Stomach (tissue), 9 donors: ENCODE data around the gene C2CD4C. TPM values are rescaled to one million over a fixed set of nuclear protein-coding genes. Genes with fewer than 3 reads are reported as not detected.

Experiments
- DNase-seq, 2 donors: peaks; one replicate each; pipeline versions ENCODE4 v3.0.0 to v3.0.0-alpha.2; 2013 to 2019
- H3K27ac ChIP-seq, 5 donors: fragments of 200-600 bp in 4 of 5; sonication (generic) in 4 of 5; one replicate each; pipeline ENCODE4 v1.5.1; 2013 to 2019; ENCODE audit warnings: mild to moderate bottlenecking in 1 of 5, moderate library complexity in 1 of 5
- H3K27me3 ChIP-seq, 3 donors: fragments of 200-600 bp; sonication (generic); one replicate each; pipeline ENCODE4 v1.5.1; 2017 to 2019; ENCODE audit warnings: mixed run types in 1 of 3
- H3K36me3 ChIP-seq, 4 donors: fragments of 200-600 bp; sonication (generic); 1 replicate in 3 of 4; 2 replicates in 1 of 4; pipeline ENCODE4 v1.5.1; 2016 to 2019
- H3K4me1 ChIP-seq, 4 donors: fragments of 200-600 bp; sonication (generic); one replicate each; pipeline ENCODE4 v1.5.1; 2016 to 2019
- H3K4me3 ChIP-seq, 4 donors: fragments of 200-600 bp; sonication (generic) in 3 of 4; one replicate each; pipeline ENCODE4 v1.5.1; 2016 to 2019; ENCODE audit warnings: mild to moderate bottlenecking in 1 of 4
- H3K9me3 ChIP-seq, 4 donors: fragments of 200-600 bp; sonication (generic); one replicate each; pipeline ENCODE4 v1.5.1; 2016 to 2019
- EP300 ChIP-seq: sonication (generic); formaldehyde crosslinking; IDR thresholded peaks from one replicate; pipeline ENCODE4 v1.6.1; 2017; ENCODE audit warnings: antibody characterized with exemption
- POLR2A ChIP-seq, 4 donors: fragments of 450-650 bp; IDR thresholded peaks; one replicate each; pipeline ENCODE4 v1.6.1; 2016; ENCODE audit warnings: antibody characterized with exemption in 4 of 4, control low read depth in 2 of 4, mild to moderate bottlenecking in 1 of 4, moderate library complexity in 1 of 4
- POLR2AphosphoS5 ChIP-seq, 3 donors: sonication (generic); formaldehyde crosslinking; IDR thresholded peaks; one replicate each; pipeline ENCODE4 v1.6.1; 2016; ENCODE audit warnings: antibody characterized with exemption in 3 of 3
- WGBS, 5 donors: extraction: QIAGEN DNeasy Blood & Tissue Kit in 3 of 5; methylation state at CpG; one replicate each; pipeline versions ENCODE4 v1.1.5 to v1.1.7; 2013 to 2018; 5-methylcytosine and 5-hydroxymethylcytosine counted together
- intact Hi-C: fragments of 100-400 bp; cut with DNase I; formaldehyde crosslinking; loops from one replicate; pipeline ENCODE4 v1.15.1; 2023; ENCODE audit warnings: low total_unique reads
- polyA plus RNA-seq, 3 donors: library from polyadenylated mRNA; stranded (reverse); fragments of 200-250 nt; gene quantifications; one replicate each; pipeline ENCODE4 v1.2.3, GENCODE V29; 2013
- total RNA-seq, 5 donors: library from RNA; depleted of rRNA; stranded (reverse); fragments of >200 nt; gene quantifications; one replicate each; pipeline versions ENCODE4 v1.1.0 to v1.2.3, GENCODE V29; 2014 to 2016
- TF ChIP-seq, protein P1 (sequence below), 7 experiments: fragments of 450-650 bp in 4 of 7; fragments of 200-600 bp in 3 of 7; sonication (generic) in 3 of 7; IDR thresholded peaks; one replicate each; pipeline ENCODE4 v1.5.1; 2016 to 2019; ENCODE audit warnings: antibody characterized with exemption in 7 of 7, control low read depth in 2 of 7, mild to moderate bottlenecking in 1 of 7
- donor health status: healthy with polysubstance abuse.
- donor health status: Bipolar disorder and iron deficiency.
- donor health status: healthy.

The C2CD4C gene
- total and polyA plus RNA-seq, 8 donors = 0.31 to 9.3 (median 0.61) TPM; not detected in 3

DNA sequence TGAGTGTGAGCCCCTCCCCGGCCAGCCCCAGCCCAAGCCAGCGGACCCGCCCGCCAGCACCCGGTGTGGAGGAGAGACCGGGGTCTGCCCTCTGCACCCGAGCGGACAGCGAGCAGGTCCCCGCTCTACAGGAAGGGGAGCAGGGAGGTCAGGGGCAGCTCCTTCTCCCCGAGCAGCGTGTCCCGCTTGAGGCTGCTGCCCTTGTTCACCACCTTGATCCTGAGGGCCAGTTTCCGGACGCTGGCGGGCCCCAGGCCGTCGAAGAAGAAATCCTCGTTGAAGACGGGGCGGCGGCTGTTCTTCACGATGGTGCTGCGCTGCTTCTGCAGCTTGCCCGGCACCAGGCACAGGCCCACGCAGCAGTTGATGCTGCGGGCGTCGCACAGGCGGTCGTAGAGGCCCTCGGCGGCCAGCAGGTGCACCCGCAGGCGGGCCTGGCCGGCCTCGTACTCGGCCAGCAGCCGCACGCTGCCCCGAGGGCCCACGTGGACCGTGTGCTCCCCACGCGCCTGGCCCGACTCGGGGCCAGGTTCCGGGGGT, 1.9 kb downstream of the C2CD4C start:
- WGBS, 5 donors = 85 to 89% (median 87%) methylated on average over 21 to 48 of the region's 48 CpGs
- intact Hi-C loops = no loop called here
- DNase-seq = no peak

DNA sequence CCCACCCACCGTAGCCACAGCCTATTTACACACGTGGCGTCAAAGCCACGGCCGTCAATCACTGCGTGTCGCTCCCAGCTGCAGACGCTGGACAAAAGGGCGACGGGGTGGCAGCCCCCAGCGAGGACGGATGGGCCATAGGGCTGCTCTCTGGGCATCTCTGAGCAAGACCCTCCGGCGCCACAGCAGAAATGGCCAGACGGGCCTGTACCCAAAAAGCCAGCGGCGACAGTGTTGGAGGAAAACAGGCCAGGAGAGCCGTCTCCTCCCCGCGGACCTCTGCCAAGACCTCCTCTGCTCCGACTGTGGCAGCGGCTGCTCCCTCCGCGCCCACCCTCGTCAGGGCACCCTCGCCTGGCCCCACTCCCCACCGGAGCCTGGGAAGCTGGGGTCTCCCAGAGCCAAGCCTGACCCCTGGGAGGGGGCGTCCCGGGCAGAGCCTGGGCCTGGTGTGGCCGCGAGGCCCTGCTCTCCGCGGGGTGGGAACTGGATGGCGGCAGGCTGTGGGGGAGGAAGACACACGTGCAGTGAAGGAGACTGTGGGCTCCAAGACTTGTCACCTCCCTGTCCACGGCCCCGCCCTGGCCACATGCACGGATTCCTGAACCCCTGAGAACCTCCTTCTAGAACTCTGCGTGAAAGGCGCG, 2.7 kb downstream of the C2CD4C start:
- DNase-seq = no peak
- 54 to 72% (median 60%) methylated on average over 37 to 41 of the region's 41 CpGs for WGBS, 5 donors
- H3K27me3 ChIP-seq = peaks cover 5 to 91% (median 80%) of the 10 kb centered on the region in 3 donors
- no peak overlapping the region for H3K4me3 ChIP-seq
- H3K36me3 ChIP-seq = no peaks in the 10 kb centered on the region
- peaks cover 18 to 29% (median 29%) of the 10 kb centered on the region in 4 donors for H3K4me1 ChIP-seq
- no peaks in the 10 kb centered on the region for H3K9me3 ChIP-seq
- no peak overlapping the region for H3K27ac ChIP-seq
- TF ChIP-seq EP300 (no peak), POLR2A (IDR thresholded peaks at IDR 0.05) (no peak), POLR2AphosphoS5 (IDR thresholded peaks at IDR 0.05) (no peak)
- TF ChIP-seq, protein P1, sequence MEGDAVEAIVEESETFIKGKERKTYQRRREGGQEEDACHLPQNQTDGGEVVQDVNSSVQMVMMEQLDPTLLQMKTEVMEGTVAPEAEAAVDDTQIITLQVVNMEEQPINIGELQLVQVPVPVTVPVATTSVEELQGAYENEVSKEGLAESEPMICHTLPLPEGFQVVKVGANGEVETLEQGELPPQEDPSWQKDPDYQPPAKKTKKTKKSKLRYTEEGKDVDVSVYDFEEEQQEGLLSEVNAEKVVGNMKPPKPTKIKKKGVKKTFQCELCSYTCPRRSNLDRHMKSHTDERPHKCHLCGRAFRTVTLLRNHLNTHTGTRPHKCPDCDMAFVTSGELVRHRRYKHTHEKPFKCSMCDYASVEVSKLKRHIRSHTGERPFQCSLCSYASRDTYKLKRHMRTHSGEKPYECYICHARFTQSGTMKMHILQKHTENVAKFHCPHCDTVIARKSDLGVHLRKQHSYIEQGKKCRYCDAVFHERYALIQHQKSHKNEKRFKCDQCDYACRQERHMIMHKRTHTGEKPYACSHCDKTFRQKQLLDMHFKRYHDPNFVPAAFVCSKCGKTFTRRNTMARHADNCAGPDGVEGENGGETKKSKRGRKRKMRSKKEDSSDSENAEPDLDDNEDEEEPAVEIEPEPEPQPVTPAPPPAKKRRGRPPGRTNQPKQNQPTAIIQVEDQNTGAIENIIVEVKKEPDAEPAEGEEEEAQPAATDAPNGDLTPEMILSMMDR (IDR thresholded peaks at IDR 0.05) = no peak
- intact Hi-C loops = no loop called here

More for the DNA sequence above, 1.9 kb downstream of the C2CD4C start:
- H3K36me3 ChIP-seq = no peaks in the 10 kb centered on the region
- H3K4me3 ChIP-seq = no peak overlapping the region
- peaks cover 18 to 32% (median 29%) of the 10 kb centered on the region in 4 donors for H3K4me1 ChIP-seq
- H3K27me3 ChIP-seq = peaks cover 5 to 91% (median 76%) of the 10 kb centered on the region in 3 donors
- H3K9me3 ChIP-seq = no peaks in the 10 kb centered on the region
- H3K27ac ChIP-seq = no peak overlapping the region
- TF ChIP-seq POLR2AphosphoS5 (IDR thresholded peaks at IDR 0.05) = no peak
- TF ChIP-seq POLR2A (IDR thresholded peaks at IDR 0.05) = no peak
- TF ChIP-seq EP300 = no peak
- TF ChIP-seq, protein P1 (IDR thresholded peaks at IDR 0.05) = no peak

DNA sequence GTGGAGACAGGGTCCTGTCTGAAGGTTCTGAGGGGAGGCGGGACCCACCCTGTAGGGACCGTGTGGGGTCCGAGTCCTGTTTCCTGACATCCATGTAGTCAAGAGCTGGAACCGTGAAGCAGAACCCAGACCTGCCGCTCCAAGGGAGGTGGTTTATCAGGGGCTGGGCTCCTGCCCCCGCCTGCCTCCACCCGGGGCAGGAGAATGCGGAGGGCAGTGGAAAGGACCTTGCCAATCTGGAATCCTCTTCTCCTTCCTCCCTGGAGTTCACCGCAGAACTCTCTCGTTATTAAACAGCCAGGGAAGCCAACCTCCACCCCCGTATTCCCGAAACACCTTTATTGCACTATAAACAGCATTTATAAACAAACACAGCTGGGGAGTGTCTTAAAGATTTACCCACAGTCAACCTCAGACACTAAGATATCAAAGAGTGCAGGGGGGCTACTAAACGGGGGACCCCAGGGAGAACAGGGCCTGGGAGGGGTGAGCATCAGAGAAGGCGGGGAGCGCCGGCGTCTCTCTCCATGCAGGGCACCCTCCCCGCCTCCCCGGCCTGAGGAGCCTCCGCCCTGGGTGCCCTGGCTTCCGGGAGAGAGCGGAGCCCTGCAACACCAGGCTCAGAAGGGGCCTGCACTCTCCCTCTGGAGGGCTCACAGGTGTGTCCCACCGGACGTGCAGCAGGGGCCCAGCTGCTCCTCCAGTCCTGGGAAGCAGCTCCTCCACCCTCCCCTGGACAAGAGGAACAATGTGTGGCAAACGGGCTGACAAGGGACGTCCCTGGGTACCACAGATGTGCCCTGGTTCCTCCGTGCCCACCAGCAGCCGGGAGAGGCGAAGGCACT, 3.6 kb downstream of the C2CD4C start:
- no peak for DNase-seq
- peaks cover 5 to 91% (median 81%) of the 10 kb centered on the region in 3 donors for H3K27me3 ChIP-seq

More for the DNA sequence above, 3.6 kb downstream of the C2CD4C start:
- H3K4me1 ChIP-seq = peaks cover 18 to 29% (median 28%) of the 10 kb centered on the region in 4 donors
- intact Hi-C loops = no loop called here
- WGBS, 5 donors = 18 to 33% (median 27%) methylated on average over 23 to 29 of the region's 29 CpGs
- H3K9me3 ChIP-seq = no peaks in the 10 kb centered on the region
- TF ChIP-seq, protein P1 (IDR thresholded peaks at IDR 0.05) = no peak
- no peak for TF ChIP-seq POLR2AphosphoS5 (IDR thresholded peaks at IDR 0.05)
- H3K36me3 ChIP-seq = no peaks in the 10 kb centered on the region
- no peak overlapping the region for H3K27ac ChIP-seq
- H3K4me3 ChIP-seq = no peak overlapping the region
